Neural crest cell (in vitro differentiated cells): ENCODE data around the gene ASB13. TPM values are rescaled to one million over a fixed set of nuclear protein-coding genes. Genes with fewer than 3 reads are reported as not detected.

Experiments used
- DNase-seq: peaks from one replicate; pipeline ENCODE4 v3.0.0; 2021; ENCODE audit warnings: low read depth, mixed read lengths, low spot score
- H3K27ac Mint-ChIP-seq: one replicate; pipeline ENCODE4 v1.8.0; 2021; ENCODE audit warnings: mild to moderate bottlenecking, mixed read lengths; ENCODE audit not compliant: unreplicated experiment
- H3K27me3 Mint-ChIP-seq: 2 replicates; pipeline ENCODE4 v1.8.0; 2021; ENCODE audit warnings: low read depth, mild to moderate bottlenecking, mixed read lengths
- H3K36me3 Mint-ChIP-seq: 2 replicates; pipeline ENCODE4 v1.8.0; 2021; ENCODE audit warnings: low read depth, mild to moderate bottlenecking, mixed read lengths
- H3K4me1 Mint-ChIP-seq: 2 replicates; pipeline ENCODE4 v1.8.0; 2021; ENCODE audit warnings: mixed read lengths
- H3K4me3 Mint-ChIP-seq: one replicate; pipeline ENCODE4 v1.8.0; 2021; ENCODE audit warnings: mild to moderate bottlenecking, mixed read lengths
- H3K9me3 Mint-ChIP-seq: 2 replicates; pipeline ENCODE4 v1.8.0; 2021; ENCODE audit warnings: mixed read lengths
- CTCF ChIP-seq: fragments of 200-600 bp; sonication (generic); conservative IDR thresholded peaks from 2 replicates; pipeline ENCODE4 v1.5.0; 2021; ENCODE audit warnings: antibody characterized with exemption, mild to moderate bottlenecking
- total RNA-seq: library from RNA; stranded (reverse); gene quantifications from 2 replicates; pipeline ENCODE4 v1.2.1, GENCODE V29; 2021

ASB13 gene
- total RNA-seq, 1 donor from 2014 or later = 40.8 TPM

DNA sequence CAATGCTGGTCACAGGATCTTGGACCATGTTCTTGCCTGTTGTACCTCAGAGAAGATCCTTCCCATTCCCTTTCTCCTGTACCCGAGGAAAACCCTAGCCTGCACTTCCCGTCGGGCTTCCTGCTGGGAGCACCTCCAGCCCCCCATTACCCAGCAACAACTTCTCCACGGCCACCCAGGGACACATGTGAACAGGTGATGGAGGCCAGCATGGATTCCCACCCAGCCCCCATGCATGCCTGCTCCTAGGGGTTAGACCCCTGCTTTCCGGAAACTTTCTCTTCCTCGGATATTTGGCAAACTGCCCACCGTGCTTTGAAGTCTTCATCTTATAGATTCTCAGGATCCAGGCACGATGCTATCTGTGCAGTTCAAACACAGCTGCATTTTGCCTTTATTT is 74.3 kb downstream of the ASB13 start:
- Mint-ChIP-seq H3K36me3 (no peaks in the 10 kb centered on the region), H3K4me3 (no peak overlapping the region), H3K9me3 (no peaks in the 10 kb centered on the region), H3K4me1 (peaks cover 66% of the 10 kb centered on the region), H3K27ac (peak overlapping the region; percentile 31), H3K27me3 (no peaks in the 10 kb centered on the region)
- no peak for DNase-seq
- TF ChIP-seq CTCF = no peak

DNA sequence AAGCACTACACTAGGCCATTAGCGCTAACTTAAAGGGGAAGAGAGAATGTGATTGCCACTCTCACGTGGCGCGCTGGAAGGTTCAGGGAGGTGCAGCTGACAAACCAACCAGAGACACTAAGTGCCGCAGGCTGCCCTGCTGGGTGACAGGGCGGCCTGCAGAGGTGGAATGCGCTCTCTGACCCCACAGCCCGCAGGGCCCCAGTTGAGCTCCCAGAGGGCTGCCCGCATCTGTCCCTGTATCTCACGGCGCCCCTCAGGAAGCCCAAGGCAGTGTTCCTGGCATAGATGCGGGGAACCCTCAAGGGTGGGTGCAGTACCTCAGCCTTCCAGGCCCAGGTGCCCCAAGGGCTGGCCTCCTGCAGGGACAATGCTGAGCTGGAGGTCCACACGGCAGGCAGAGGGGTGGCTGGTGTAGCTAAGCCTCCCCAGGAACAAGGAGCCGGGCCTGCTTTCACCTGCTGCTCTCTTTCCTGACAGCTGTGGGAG is 75.0 kb downstream of the ASB13 start:
- Mint-ChIP-seq H3K27ac (peak overlapping the region; percentile 31), H3K36me3 (no peaks in the 10 kb centered on the region), H3K4me1 (peaks cover 70% of the 10 kb centered on the region), H3K27me3 (no peaks in the 10 kb centered on the region), H3K4me3 (no peak overlapping the region), H3K9me3 (no peaks in the 10 kb centered on the region)
- no peak for TF ChIP-seq CTCF
- DNase-seq = no peak

GRCh38 chr10:5590816-5591215 is 75.6 kb downstream of the ASB13 start:
- Mint-ChIP-seq H3K4me3 (no peak overlapping the region), H3K27me3 (no peaks in the 10 kb centered on the region), H3K36me3 (no peaks in the 10 kb centered on the region), H3K9me3 (no peaks in the 10 kb centered on the region), H3K27ac (no peak overlapping the region), H3K4me1 (peaks cover 68% of the 10 kb centered on the region)
- DNase-seq = no peak
- no peak for TF ChIP-seq CTCF

DNA sequence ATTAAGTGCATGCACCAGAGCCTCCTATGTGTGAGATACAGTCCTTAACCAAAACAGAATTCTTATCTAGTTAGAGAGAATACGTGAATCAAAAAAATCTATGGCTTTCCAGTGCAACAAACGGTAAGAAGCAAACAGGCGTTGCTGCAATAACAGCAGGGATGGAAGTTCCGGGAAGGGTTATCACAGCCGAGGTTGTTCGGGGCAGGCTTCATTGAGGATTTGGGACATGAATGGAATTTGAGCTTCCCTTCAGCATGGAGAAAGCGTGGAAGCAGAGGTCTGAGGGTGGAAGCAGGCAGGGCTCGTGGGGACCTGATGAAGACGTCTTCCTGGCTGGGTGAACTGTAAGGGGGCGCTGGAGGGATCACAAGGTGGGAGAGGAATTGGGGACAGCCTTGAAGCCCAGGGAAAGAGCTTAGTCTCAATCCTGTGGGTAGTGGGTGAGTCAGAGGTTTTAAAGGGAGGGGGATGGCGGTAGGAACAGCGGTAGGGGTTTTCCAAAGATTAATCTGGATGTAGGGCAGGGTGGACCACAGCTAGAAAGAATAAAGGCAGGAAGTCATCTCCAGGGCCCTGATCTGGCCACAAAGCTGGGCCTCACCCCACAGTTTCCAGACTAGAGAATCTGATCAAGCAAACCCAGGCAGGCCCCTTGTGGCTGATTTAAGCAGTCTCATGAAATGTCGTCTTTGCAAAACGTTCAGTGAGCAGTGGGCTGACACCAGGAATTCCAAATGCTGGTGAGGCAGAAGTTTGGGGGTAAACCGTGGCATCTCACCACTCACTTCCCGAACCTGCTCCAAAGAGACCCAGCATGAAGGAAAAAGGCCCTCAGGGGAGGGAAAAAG is 76.5 kb downstream of the ASB13 start:
- no peaks in the 10 kb centered on the region for H3K27me3 Mint-ChIP-seq
- H3K36me3 Mint-ChIP-seq = no peaks in the 10 kb centered on the region
- peaks cover 66% of the 10 kb centered on the region for H3K4me1 Mint-ChIP-seq
- peak; percentile 33 for TF ChIP-seq CTCF
- H3K9me3 Mint-ChIP-seq = no peaks in the 10 kb centered on the region
- peak overlapping the region; percentile 19 for H3K27ac Mint-ChIP-seq
- no peak for DNase-seq
- no peak overlapping the region for H3K4me3 Mint-ChIP-seq

- Mint-ChIP-seq H3K4me3 (no peak overlapping the region), H3K9me3 (no peaks in the 10 kb centered on the region), H3K4me1 (peaks cover 61% of the 10 kb centered on the region), H3K27ac (peak overlapping the region; percentile 19), H3K36me3 (no peaks in the 10 kb centered on the region), H3K27me3 (no peaks in the 10 kb centered on the region)
- no peak for DNase-seq
- TF ChIP-seq CTCF = no peak
Measured at GRCh38 chr10:5589011-5589660, 77.3 kb downstream of the ASB13 start.

Other genes starting within 250 kb of the ASB13 start
- not detected in 2 replicates for gene CALML5, start 167.0 kb downstream of the ASB13 start, total RNA-seq
- not detected in 2 replicates for gene CALML3, start 141.6 kb downstream of the ASB13 start, total RNA-seq
- 49.1 and 49.8 TPM in 2 replicates for gene TASOR2, start 18.2 kb upstream of the ASB13 start, total RNA-seq
- 346 and 356 TPM in 2 replicates for gene GDI2, start 146.8 kb upstream of the ASB13 start, total RNA-seq
- gene ANKRD16, start 223.3 kb upstream of the ASB13 start, total RNA-seq = 10.7 and 13.3 TPM in 2 replicates
- gene FBH1, start 223.6 kb upstream of the ASB13 start, total RNA-seq = 73.7 and 74.6 TPM in 2 replicates